CD14-positive monocyte (primary cell): Measurements from ENCODE around the gene ASCC2. TPM values are rescaled to one million over a fixed set of nuclear protein-coding genes. Genes with fewer than 3 reads are reported as not detected.
A peak's percentile ranks its signal among the peaks of the same experiment; 100 is the strongest.

Source experiments
- DNase-seq, 3 donors: peaks; one replicate each; pipeline ENCODE4 v3.0.0-alpha.2; 2011 to 2022
- H2AFZ ChIP-seq: 2 replicates; pipeline ENCODE4 v1.6.0; 2012; ENCODE audit warnings: mild to moderate bottlenecking, low read depth, low read length, inconsistent platforms; ENCODE audit not compliant: insufficient read depth, poor library complexity, severe bottlenecking
- H3K27ac ChIP-seq, 2 donors: 1 replicate in 1 of 2; 2 replicates in 1 of 2; pipeline ENCODE4 v1.5.1; 2012 to 2013; ENCODE audit warnings: low read length in 2 of 2, control low read depth in 1 of 2, inconsistent platforms in 1 of 2, low read depth in 1 of 2, mild to moderate bottlenecking in 1 of 2
- H3K27me3 ChIP-seq, 2 donors: one replicate each; pipeline versions ENCODE4 v1.6.0 to v1.6.1; 2011 to 2013; ENCODE audit warnings: low read length in 2 of 2; ENCODE audit not compliant: control insufficient read depth in 2 of 2, insufficient read depth in 2 of 2
- H3K36me3 ChIP-seq, 2 donors: replicated peaks in 1 of 2; 1 replicate in 1 of 2; 2 replicates in 1 of 2; pipeline versions ENCODE4 v1.5.1 to v1.6.1; 2012 to 2013; ENCODE audit warnings: low read length in 2 of 2, control low read depth in 1 of 2, inconsistent platforms in 1 of 2, mild to moderate bottlenecking in 1 of 2; ENCODE audit not compliant: insufficient read depth in 2 of 2, control insufficient read depth in 1 of 2
- H3K4me1 ChIP-seq, 2 donors: 1 replicate in 1 of 2; 2 replicates in 1 of 2; pipeline versions ENCODE4 v1.5.1 to v1.6.1; 2012 to 2013; ENCODE audit warnings: low read length in 2 of 2, control low read depth in 1 of 2, inconsistent platforms in 1 of 2, mild to moderate bottlenecking in 1 of 2, moderate library complexity in 1 of 2; ENCODE audit not compliant: insufficient read depth in 2 of 2, control insufficient read depth in 1 of 2
- H3K4me2 ChIP-seq: replicated peaks from 2 replicates; pipeline ENCODE3; 2012; ENCODE audit warnings: low read length, moderate library complexity, mild to moderate bottlenecking; ENCODE audit not compliant: poor library complexity, severe bottlenecking; ENCODE audit errors: extremely low read depth
- H3K4me3 ChIP-seq, 3 experiments: fragments of 200-600 bp in 1 of 3; sonication (generic) in 1 of 3; replicated peaks in 1 of 3; 1 replicate in 2 of 3; 2 replicates in 1 of 3; pipeline ENCODE4 v1.5.1; 2011 to 2013; ENCODE audit warnings: low read length in 3 of 3, mild to moderate bottlenecking in 3 of 3, control low read depth in 2 of 3, low read depth in 2 of 3, inconsistent platforms in 1 of 3, moderate library complexity in 1 of 3
- H3K79me2 ChIP-seq: 2 replicates; pipeline ENCODE4 v1.6.0; 2012; ENCODE audit warnings: mild to moderate bottlenecking, control low read depth, inconsistent platforms, low read length, moderate library complexity; ENCODE audit not compliant: insufficient read depth
- H3K9ac ChIP-seq: 2 replicates; pipeline ENCODE4 v1.6.0; 2017; ENCODE audit warnings: low read length, mild to moderate bottlenecking; ENCODE audit not compliant: insufficient read depth, poor library complexity, severe bottlenecking
- H3K9me3 ChIP-seq, 2 donors: replicated peaks in 1 of 2; 1 replicate in 1 of 2; 2 replicates in 1 of 2; pipeline versions ENCODE4 v1.5.1 to v1.6.1; 2012 to 2013; ENCODE audit warnings: low read length in 2 of 2, control low read depth in 1 of 2; ENCODE audit not compliant: control insufficient read depth in 1 of 2, insufficient read depth in 1 of 2
- H4K20me1 ChIP-seq: 2 replicates; pipeline ENCODE4 v1.6.0; 2012; ENCODE audit warnings: mild to moderate bottlenecking, low read length, control low read depth, moderate library complexity; ENCODE audit not compliant: insufficient read depth
- H3K27ac Mint-ChIP-seq, 7 donors: one replicate each; pipeline ENCODE4 v1.8.0; 2020; ENCODE audit warnings: mild to moderate bottlenecking in 7 of 7, mixed read lengths in 7 of 7, moderate library complexity in 6 of 7, inconsistent platforms in 2 of 7
- H3K27me3 Mint-ChIP-seq, 3 donors: one replicate each; pipeline ENCODE4 v1.8.0; 2021 to 2022; ENCODE audit warnings: low read depth in 3 of 3, mild to moderate bottlenecking in 3 of 3, mixed read lengths in 3 of 3, moderate library complexity in 3 of 3, inconsistent platforms in 1 of 3
- H3K36me3 Mint-ChIP-seq, 2 donors: one replicate each; pipeline ENCODE4 v1.8.0; 2020; ENCODE audit warnings: mixed read lengths in 2 of 2, inconsistent platforms in 1 of 2, mild to moderate bottlenecking in 1 of 2
- H3K4me1 Mint-ChIP-seq: one replicate; pipeline ENCODE4 v1.8.0; 2020; ENCODE audit warnings: mild to moderate bottlenecking, mixed read lengths
- H3K4me3 Mint-ChIP-seq, 2 donors: one replicate each; pipeline ENCODE4 v1.8.0; 2020; ENCODE audit warnings: mild to moderate bottlenecking in 2 of 2, mixed read lengths in 2 of 2, moderate library complexity in 1 of 2
- H3K9me3 Mint-ChIP-seq, 7 donors: one replicate each; pipeline ENCODE4 v1.8.0; 2020 to 2022; ENCODE audit warnings: mixed read lengths in 7 of 7, mild to moderate bottlenecking in 6 of 7, moderate library complexity in 6 of 7, inconsistent platforms in 2 of 7
- CTCF ChIP-seq: fragments of 200-600 bp; IDR thresholded peaks from one replicate; pipeline ENCODE4 v1.8.0; 2022; ENCODE audit warnings: antibody characterized with exemption, mild to moderate bottlenecking
- WGBS: methylation state at CpG from one replicate; pipeline ENCODE4 v1.1.5; 2013; ENCODE audit warnings: missing lambda C conversion rate; ENCODE audit not compliant: insufficient coverage; 5-methylcytosine and 5-hydroxymethylcytosine counted together
- intact Hi-C, 2 donors: fragments of 100-400 bp; cut with micrococcal nuclease; formaldehyde crosslinking; loops; one replicate each; pipeline versions ENCODE4 v1.15.0 to v1.15.1; 2023
- polyA plus RNA-seq, 3 donors: library from polyadenylated mRNA; depleted of rRNA in 1 of 3; unstranded in 2 of 3; stranded (reverse) in 1 of 3; fragments of 300-500 nt in 2 of 3; fragments of >200 nt in 1 of 3; fragmentation: Illumina TruSeq in 2 of 3; gene quantifications; 1 replicate in 2 of 3; 2 replicates in 1 of 3; pipeline ENCODE4 v1.2.3, GENCODE V29; 2012 to 2021

Gene ASCC2
- polyA plus RNA-seq, 3 donors, result 23.8 to 77.2 (median 39.6) TPM

- peaks cover 65 to 80% of the 10 kb centered on the region in 2 donors for H3K36me3 Mint-ChIP-seq
- Histone ChIP-seq H3K4me2 (no peak overlapping the region), H2AFZ (no peak overlapping the region), H3K27ac (no peak overlapping the region), H3K27me3 (no peaks in the 10 kb centered on the region), H3K9me3 (no peaks in the 10 kb centered on the region), H3K4me1 (peaks cover 19 to 30% of the 10 kb centered on the region in 2 donors), H3K9ac (no peak overlapping the region), H3K79me2 (peaks cover 17% of the 10 kb centered on the region), H3K4me3 (no peak overlapping the region), H4K20me1 (peaks cover 6% of the 10 kb centered on the region), H3K36me3 (peaks cover 49 to 78% of the 10 kb centered on the region in 2 donors)
- H3K4me1 Mint-ChIP-seq, result peaks cover 20% of the 10 kb centered on the region
- H3K4me3 Mint-ChIP-seq, result no peak overlapping the region
- intact Hi-C loops, result no loop called here
- TF ChIP-seq CTCF, result no peak
- no peak for DNase-seq
- peaks cover 0 to 2% (median 0%) of the 10 kb centered on the region in 3 donors for H3K27me3 Mint-ChIP-seq
- no peaks in the 10 kb centered on the region for H3K9me3 Mint-ChIP-seq
- H3K27ac Mint-ChIP-seq, result peak overlapping the region in 2 of 7 donors; percentile 15
- no CpG with 5 or more reads among the region's 4 CpGs for WGBS
These were observed 11.0 kb downstream of the ASCC2 start for GRCh38 chr22:29827091-29827490.

GRCh38 chr22:29825578-29825977 is 12.5 kb downstream of the ASCC2 start:
- 98% methylated on average over 12 of the region's 17 CpGs for WGBS
- intact Hi-C loops, result no loop called here
- no peaks in the 10 kb centered on the region for H3K9me3 Mint-ChIP-seq
- H4K20me1 ChIP-seq, result peaks cover 8% of the 10 kb centered on the region
- H3K79me2 ChIP-seq, result peaks cover 14% of the 10 kb centered on the region
- no peak overlapping the region for H3K9ac ChIP-seq
- H3K27me3 Mint-ChIP-seq, result peaks cover 0 to 2% (median 0%) of the 10 kb centered on the region in 3 donors
- no peak overlapping the region for H3K27ac ChIP-seq
- H3K4me3 Mint-ChIP-seq, result no peak overlapping the region
- peaks cover 26% of the 10 kb centered on the region for H3K4me1 Mint-ChIP-seq
- TF ChIP-seq CTCF, result no peak
- H3K27ac Mint-ChIP-seq, result peak overlapping the region in 2 of 7 donors; percentile 11 to 19
- no peak overlapping the region for H3K4me3 ChIP-seq
- peaks cover 27 to 35% of the 10 kb centered on the region in 2 donors for H3K4me1 ChIP-seq
- H3K9me3 ChIP-seq, result no peaks in the 10 kb centered on the region
- peaks cover 47 to 63% of the 10 kb centered on the region in 2 donors for H3K36me3 ChIP-seq
- H3K36me3 Mint-ChIP-seq, result peaks cover 53 to 67% of the 10 kb centered on the region in 2 donors
- H3K4me2 ChIP-seq, result no peak overlapping the region
- no peak overlapping the region for H2AFZ ChIP-seq
- no peak for DNase-seq
- no peaks in the 10 kb centered on the region for H3K27me3 ChIP-seq
